Upper lobe of left lung (tissue), 6 donors: ENCODE measurements around the gene KIAA0825. TPM values are rescaled to one million over a fixed set of nuclear protein-coding genes. Genes with fewer than 3 reads are reported as not detected.

Experiments
- ATAC-seq, 2 donors: fragments of 200-7000 bp; cut with Tn5 transposase; one replicate each; pipeline ENCODE4 v1.9.1; 2022; ENCODE audit warnings: mild to moderate bottlenecking in 2 of 2, moderate library complexity in 2 of 2; ENCODE audit not compliant: low FRiP score in 2 of 2
- DNase-seq, 2 donors: peaks; one replicate each; pipeline ENCODE4 v3.0.0-alpha.2; 2019 to 2020
- H3K27ac ChIP-seq, 4 donors: fragments of 200-600 bp; sonication (generic); one replicate each; pipeline ENCODE4 v1.5.1; 2016 to 2019
- H3K27me3 ChIP-seq, 4 donors: fragments of 200-600 bp; sonication (generic); one replicate each; pipeline ENCODE4 v1.5.1; 2017 to 2019
- H3K36me3 ChIP-seq, 4 donors: fragments of 200-600 bp; sonication (generic); one replicate each; pipeline ENCODE4 v1.5.1; 2016 to 2019
- H3K4me1 ChIP-seq, 4 donors: fragments of 200-600 bp; sonication (generic); one replicate each; pipeline ENCODE4 v1.5.1; 2018 to 2019
- H3K4me3 ChIP-seq, 4 donors: fragments of 200-600 bp; sonication (generic); one replicate each; pipeline ENCODE4 v1.5.1; 2017 to 2019; ENCODE audit warnings: mild to moderate bottlenecking in 2 of 4, moderate library complexity in 1 of 4
- H3K9me3 ChIP-seq, 4 donors: fragments of 200-600 bp; sonication (generic); one replicate each; pipeline ENCODE4 v1.5.1; 2018 to 2019
- EP300 ChIP-seq, 4 donors: sonication (generic); formaldehyde crosslinking; IDR thresholded peaks; one replicate each; pipeline ENCODE4 v1.5.1; 2017; ENCODE audit warnings: antibody characterized with exemption in 4 of 4, control low read depth in 2 of 4
- POLR2A ChIP-seq, 4 donors: fragments of 450-650 bp; IDR thresholded peaks; one replicate each; pipeline ENCODE4 v1.5.1; 2016 to 2017; ENCODE audit warnings: antibody characterized with exemption in 4 of 4, mild to moderate bottlenecking in 2 of 4
- POLR2AphosphoS5 ChIP-seq, 2 donors: sonication (generic); formaldehyde crosslinking; IDR thresholded peaks; one replicate each; pipeline ENCODE4 v1.5.1; 2017; ENCODE audit warnings: antibody characterized with exemption in 2 of 2
- WGBS, 2 donors: methylation state at CpG; one replicate each; pipeline ENCODE4 v1.1.5; 2017 to 2018; 5-methylcytosine and 5-hydroxymethylcytosine counted together
- total RNA-seq, 6 donors: library from RNA; depleted of rRNA in 4 of 6; stranded (reverse); fragments of >200 nt in 4 of 6; gene quantifications; one replicate each; pipeline versions ENCODE4 v1.1.0 to v1.2.1, GENCODE V29; 2016 to 2021
- TF ChIP-seq, protein P1 (sequence below), 6 experiments: fragments of 450-650 bp in 4 of 6; fragments of 200-600 bp in 2 of 6; sonication (generic) in 2 of 6; IDR thresholded peaks; one replicate each; pipeline ENCODE4 v1.5.1; 2016 to 2019; ENCODE audit warnings: antibody characterized with exemption in 6 of 6
- donor health status: DM: no; HTN: no; CAD: no; lungs with moderate emphysema.
- donor health status: DM: no; HTN: yes; CAD: no; lungs with severe emphysema.

The KIAA0825 gene
- total RNA-seq, 6 donors from 2014 or later = 3.8 to 19.1 (median 6.6) TPM

DNA sequence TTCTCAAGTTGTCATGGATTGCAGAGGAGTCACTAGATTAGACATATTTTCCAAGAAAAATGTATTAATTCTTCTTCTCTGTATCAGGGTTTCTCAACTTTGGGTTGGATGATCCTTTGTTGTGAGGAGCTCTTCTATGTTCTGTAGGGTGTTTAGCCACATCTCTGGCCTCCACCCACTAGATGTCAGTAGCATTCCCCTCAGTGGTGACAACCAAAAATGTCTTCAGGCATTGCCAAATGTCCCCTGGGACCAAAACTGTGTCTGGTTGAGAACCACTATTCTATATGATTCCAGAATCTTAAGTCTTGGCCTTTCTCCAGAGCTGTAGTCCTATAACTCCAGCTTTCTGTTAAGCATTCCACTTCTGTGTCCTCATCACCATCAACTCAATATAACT lies 220.9 kb downstream of the KIAA0825 start:
- DNase-seq = no peak
- no peak for ATAC-seq
- no peaks in the 10 kb centered on the region for H3K36me3 ChIP-seq

DNA sequence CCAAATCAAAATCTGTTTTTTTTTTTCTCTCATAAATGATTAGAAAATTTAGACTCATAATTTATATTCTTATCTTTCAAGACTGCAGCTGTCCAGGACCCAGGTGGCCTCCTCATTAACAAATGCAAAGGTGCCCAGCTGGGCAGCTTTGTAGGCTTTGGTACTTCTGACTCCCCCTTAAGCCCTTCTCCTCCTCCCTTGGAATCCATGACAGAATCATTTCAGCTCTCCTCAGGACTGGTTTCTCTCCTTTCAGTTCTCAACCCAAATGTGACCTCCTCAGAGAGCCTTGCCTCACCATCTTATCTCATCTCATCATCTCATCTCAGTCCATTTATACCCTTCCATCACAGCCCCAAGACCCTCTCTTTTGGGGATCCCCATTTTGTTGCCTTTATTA lies 221.7 kb downstream of the KIAA0825 start:
- Histone ChIP-seq H3K27ac (no peak overlapping the region), H3K4me3 (no peak overlapping the region), H3K27me3 (no peaks in the 10 kb centered on the region), H3K9me3 (no peaks in the 10 kb centered on the region), H3K4me1 (no peaks in the 10 kb centered on the region), H3K36me3 (no peaks in the 10 kb centered on the region)
- no peak for DNase-seq
- ATAC-seq = no peak
- TF ChIP-seq, protein P1, sequence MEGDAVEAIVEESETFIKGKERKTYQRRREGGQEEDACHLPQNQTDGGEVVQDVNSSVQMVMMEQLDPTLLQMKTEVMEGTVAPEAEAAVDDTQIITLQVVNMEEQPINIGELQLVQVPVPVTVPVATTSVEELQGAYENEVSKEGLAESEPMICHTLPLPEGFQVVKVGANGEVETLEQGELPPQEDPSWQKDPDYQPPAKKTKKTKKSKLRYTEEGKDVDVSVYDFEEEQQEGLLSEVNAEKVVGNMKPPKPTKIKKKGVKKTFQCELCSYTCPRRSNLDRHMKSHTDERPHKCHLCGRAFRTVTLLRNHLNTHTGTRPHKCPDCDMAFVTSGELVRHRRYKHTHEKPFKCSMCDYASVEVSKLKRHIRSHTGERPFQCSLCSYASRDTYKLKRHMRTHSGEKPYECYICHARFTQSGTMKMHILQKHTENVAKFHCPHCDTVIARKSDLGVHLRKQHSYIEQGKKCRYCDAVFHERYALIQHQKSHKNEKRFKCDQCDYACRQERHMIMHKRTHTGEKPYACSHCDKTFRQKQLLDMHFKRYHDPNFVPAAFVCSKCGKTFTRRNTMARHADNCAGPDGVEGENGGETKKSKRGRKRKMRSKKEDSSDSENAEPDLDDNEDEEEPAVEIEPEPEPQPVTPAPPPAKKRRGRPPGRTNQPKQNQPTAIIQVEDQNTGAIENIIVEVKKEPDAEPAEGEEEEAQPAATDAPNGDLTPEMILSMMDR (IDR thresholded peaks at IDR 0.05) = no peak
- TF ChIP-seq POLR2AphosphoS5 (IDR thresholded peaks at IDR 0.05) (no peak), POLR2A (IDR thresholded peaks at IDR 0.05) (no peak), EP300 (IDR thresholded peaks at IDR 0.05) (no peak)

More for the DNA sequence above, 220.9 kb downstream of the KIAA0825 start:
- Histone ChIP-seq H3K27ac (no peak overlapping the region), H3K27me3 (no peaks in the 10 kb centered on the region), H3K4me1 (no peaks in the 10 kb centered on the region), H3K9me3 (no peaks in the 10 kb centered on the region), H3K4me3 (no peak overlapping the region)
- TF ChIP-seq POLR2AphosphoS5 (IDR thresholded peaks at IDR 0.05) = no peak
- no peak for TF ChIP-seq EP300 (IDR thresholded peaks at IDR 0.05)
- TF ChIP-seq, protein P1 (IDR thresholded peaks at IDR 0.05) = no peak
- no peak for TF ChIP-seq POLR2A (IDR thresholded peaks at IDR 0.05)

DNA sequence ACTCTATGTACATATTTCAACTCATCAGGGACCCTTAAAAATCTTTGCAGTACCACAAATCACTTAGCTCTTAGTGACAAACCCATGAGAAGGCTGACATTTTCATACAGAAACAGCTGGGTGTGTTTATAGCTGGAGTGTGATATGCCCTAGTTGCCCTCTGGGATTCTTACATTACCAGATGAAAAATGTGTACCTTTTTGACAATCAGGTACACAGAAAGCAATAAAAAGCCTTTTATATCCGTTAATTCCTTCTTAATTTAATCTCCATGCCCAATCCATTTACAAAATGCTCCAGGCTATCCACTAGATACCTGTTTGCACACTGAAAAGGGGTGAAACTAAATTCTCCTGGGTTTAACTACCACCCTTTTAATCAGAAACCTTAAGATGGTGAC lies 222.9 kb downstream of the KIAA0825 start:
- no peaks in the 10 kb centered on the region for H3K9me3 ChIP-seq
- H3K4me1 ChIP-seq = no peaks in the 10 kb centered on the region
- ATAC-seq (no peak), DNase-seq (no peak)
- no peak overlapping the region for H3K27ac ChIP-seq
- WGBS, 2 donors = 79 to 86% methylated on average over 1 of the region's 1 CpG
- no peak overlapping the region for H3K4me3 ChIP-seq
- H3K36me3 ChIP-seq = no peaks in the 10 kb centered on the region
- TF ChIP-seq POLR2AphosphoS5 (IDR thresholded peaks at IDR 0.05) = no peak
- TF ChIP-seq EP300 (IDR thresholded peaks at IDR 0.05) = no peak
- TF ChIP-seq POLR2A (IDR thresholded peaks at IDR 0.05) = no peak
- TF ChIP-seq, protein P1 (IDR thresholded peaks at IDR 0.05) = no peak
- no peaks in the 10 kb centered on the region for H3K27me3 ChIP-seq

DNA sequence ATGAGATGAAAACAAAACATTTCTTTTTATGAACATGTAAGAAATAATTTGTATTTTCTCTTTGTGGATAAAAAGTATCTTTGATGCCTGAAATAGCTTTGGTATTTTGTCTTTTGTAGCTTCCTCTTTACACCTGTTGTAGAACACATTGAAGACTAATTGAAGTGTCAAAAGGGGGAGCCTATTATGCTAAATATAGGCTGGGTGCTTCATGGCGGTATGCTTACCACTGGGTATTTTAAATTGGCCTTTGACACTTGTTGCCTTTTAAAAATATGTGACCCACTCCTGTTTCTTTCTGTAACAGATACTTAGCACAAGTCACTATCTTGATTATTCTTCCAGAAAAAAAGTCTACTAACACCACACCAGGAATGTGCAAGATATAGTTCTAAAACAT lies 226.4 kb downstream of the KIAA0825 start:
- no peaks in the 10 kb centered on the region for H3K9me3 ChIP-seq
- ATAC-seq (no peak), DNase-seq (no peak)

DNA sequence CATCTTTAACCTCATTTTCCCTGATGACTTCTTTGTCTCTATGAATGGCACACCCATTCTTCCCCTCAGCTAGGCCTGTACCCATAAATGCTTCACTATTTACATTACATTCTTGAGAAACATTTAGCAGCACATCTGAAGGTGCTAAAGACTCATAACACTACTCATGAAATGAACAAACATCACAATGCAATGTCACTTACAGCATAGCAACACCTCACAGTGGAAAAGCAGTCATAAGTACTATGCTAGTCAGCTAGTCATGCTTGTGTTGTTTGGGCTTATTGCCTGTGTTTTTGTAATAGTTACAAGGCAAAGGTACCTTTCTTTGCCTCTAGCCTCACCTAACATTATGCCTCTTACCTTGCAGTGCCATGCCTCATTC lies 228.9 kb downstream of the KIAA0825 start:
- DNase-seq (no peak), ATAC-seq (no peak)
- H3K9me3 ChIP-seq = no peaks in the 10 kb centered on the region
- no peaks in the 10 kb centered on the region for H3K27me3 ChIP-seq
- H3K4me3 ChIP-seq = no peak overlapping the region
- no peaks in the 10 kb centered on the region for H3K4me1 ChIP-seq
- TF ChIP-seq POLR2AphosphoS5 (IDR thresholded peaks at IDR 0.05) (no peak), EP300 (IDR thresholded peaks at IDR 0.05) (no peak), POLR2A (IDR thresholded peaks at IDR 0.05) (no peak)
- TF ChIP-seq, protein P1 (IDR thresholded peaks at IDR 0.05) = no peak
- H3K36me3 ChIP-seq = no peaks in the 10 kb centered on the region
- H3K27ac ChIP-seq = no peak overlapping the region

More for the DNA sequence above, 226.4 kb downstream of the KIAA0825 start:
- no peak for TF ChIP-seq POLR2AphosphoS5 (IDR thresholded peaks at IDR 0.05)
- TF ChIP-seq, protein P1 (IDR thresholded peaks at IDR 0.05) = no peak
- no peak for TF ChIP-seq POLR2A (IDR thresholded peaks at IDR 0.05)
- TF ChIP-seq EP300 (IDR thresholded peaks at IDR 0.05) = no peak
- Histone ChIP-seq H3K36me3 (no peaks in the 10 kb centered on the region), H3K4me1 (no peaks in the 10 kb centered on the region), H3K4me3 (no peak overlapping the region), H3K27me3 (no peaks in the 10 kb centered on the region), H3K27ac (no peak overlapping the region)
- 88 to 94% methylated on average over 1 of the region's 1 CpG for WGBS, 2 donors
